ENCODE results near the gene RARS1. TPM values are rescaled to one million over a fixed set of nuclear protein-coding genes. Genes with fewer than 3 reads are reported as not detected.

Gene RARS1
- total RNA-seq, 1 donor from 2014 or later, result 94.6 TPM

DNA sequence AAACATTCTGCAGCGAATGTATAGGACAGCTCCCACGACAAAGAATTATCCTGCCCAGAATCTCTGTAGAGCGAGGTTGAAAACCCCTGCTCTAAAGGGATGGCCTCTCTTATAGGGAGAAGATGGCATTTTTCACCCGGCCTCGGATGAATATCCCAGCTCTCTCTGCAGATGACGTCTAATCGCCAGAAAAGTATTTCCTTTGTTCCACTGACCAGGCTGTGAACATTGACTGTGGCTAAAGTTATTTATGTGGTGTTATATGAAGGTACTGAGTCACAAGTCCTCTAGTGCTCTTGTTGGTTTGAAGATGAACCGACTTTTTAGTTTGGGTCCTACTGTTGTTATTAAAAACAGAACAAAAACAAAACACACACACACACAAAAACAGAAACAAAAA lies 17.4 kb upstream of the RARS1 start:
- DNase-seq (ENCODE audit: low spot score, unreplicated experiment), result no peak
- Mint-ChIP-seq H3K27ac (no peak overlapping the region), H3K27me3 (no peaks in the 10 kb centered on the region), H3K9me3 (ENCODE audit: low read depth) (no peaks in the 10 kb centered on the region), H3K4me1 (ENCODE audit: low read depth) (no peaks in the 10 kb centered on the region), H3K36me3 (ENCODE audit: insufficient read depth) (peaks cover 36% of the 10 kb centered on the region), H3K4me3 (ENCODE audit: low read depth) (no peak overlapping the region)
- TF ChIP-seq CTCF (IDR thresholded peaks at IDR 0.05; ENCODE audit: unreplicated experiment), result no peak

- Mint-ChIP-seq H3K27ac (peak overlapping the region; percentile 71), H3K4me1 (ENCODE audit: low read depth) (no peaks in the 10 kb centered on the region), H3K27me3 (no peaks in the 10 kb centered on the region), H3K9me3 (ENCODE audit: low read depth) (no peaks in the 10 kb centered on the region), H3K4me3 (ENCODE audit: low read depth) (no peak overlapping the region), H3K36me3 (ENCODE audit: insufficient read depth) (peaks cover 30% of the 10 kb centered on the region)
- no peak for DNase-seq (ENCODE audit: low spot score, unreplicated experiment)
- no peak for TF ChIP-seq CTCF (IDR thresholded peaks at IDR 0.05; ENCODE audit: unreplicated experiment)
These were observed 16.5 kb upstream of the RARS1 start for GRCh38 chr5:168469816-168470215.

DNA sequence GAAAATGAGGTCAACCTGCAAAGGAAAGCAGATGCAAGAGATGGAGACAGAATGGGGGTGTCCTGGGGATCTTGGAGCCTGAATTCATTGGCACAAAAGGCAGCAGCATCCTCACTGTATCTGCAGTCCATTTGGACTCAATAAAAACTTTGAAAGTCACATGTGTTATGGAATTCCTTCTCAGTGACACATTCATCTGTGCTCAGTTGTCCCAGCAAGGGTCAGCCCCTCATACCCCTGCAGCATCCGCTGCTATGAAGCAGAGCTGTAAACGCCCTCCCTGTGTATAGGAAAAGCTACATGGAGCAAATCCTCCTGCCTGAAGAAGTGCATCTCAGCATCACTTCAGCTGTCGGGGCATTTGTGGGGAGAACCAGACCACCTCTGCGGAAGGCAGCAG lies 14.5 kb upstream of the RARS1 start:
- no peak for TF ChIP-seq CTCF (IDR thresholded peaks at IDR 0.05; ENCODE audit: unreplicated experiment)
- no peak overlapping the region for H3K4me3 Mint-ChIP-seq (ENCODE audit: low read depth)
- H3K4me1 Mint-ChIP-seq (ENCODE audit: low read depth), result no peaks in the 10 kb centered on the region
- H3K9me3 Mint-ChIP-seq (ENCODE audit: low read depth), result no peaks in the 10 kb centered on the region
- DNase-seq (ENCODE audit: low spot score, unreplicated experiment), result no peak
- H3K27me3 Mint-ChIP-seq, result no peaks in the 10 kb centered on the region
- no peak overlapping the region for H3K27ac Mint-ChIP-seq
- peaks cover 22% of the 10 kb centered on the region for H3K36me3 Mint-ChIP-seq (ENCODE audit: insufficient read depth)

- no peak for TF ChIP-seq CTCF (IDR thresholded peaks at IDR 0.05; ENCODE audit: unreplicated experiment)
- H3K9me3 Mint-ChIP-seq (ENCODE audit: low read depth), result no peaks in the 10 kb centered on the region
- no peak for DNase-seq (ENCODE audit: low spot score, unreplicated experiment)
- H3K36me3 Mint-ChIP-seq (ENCODE audit: insufficient read depth), result peaks cover 20% of the 10 kb centered on the region
- no peaks in the 10 kb centered on the region for H3K4me1 Mint-ChIP-seq (ENCODE audit: low read depth)
- H3K27ac Mint-ChIP-seq, result no peak overlapping the region
- no peaks in the 10 kb centered on the region for H3K27me3 Mint-ChIP-seq
- no peak overlapping the region for H3K4me3 Mint-ChIP-seq (ENCODE audit: low read depth)
These were observed 13.9 kb upstream of the RARS1 start for GRCh38 chr5:168472329-168472728.

DNA sequence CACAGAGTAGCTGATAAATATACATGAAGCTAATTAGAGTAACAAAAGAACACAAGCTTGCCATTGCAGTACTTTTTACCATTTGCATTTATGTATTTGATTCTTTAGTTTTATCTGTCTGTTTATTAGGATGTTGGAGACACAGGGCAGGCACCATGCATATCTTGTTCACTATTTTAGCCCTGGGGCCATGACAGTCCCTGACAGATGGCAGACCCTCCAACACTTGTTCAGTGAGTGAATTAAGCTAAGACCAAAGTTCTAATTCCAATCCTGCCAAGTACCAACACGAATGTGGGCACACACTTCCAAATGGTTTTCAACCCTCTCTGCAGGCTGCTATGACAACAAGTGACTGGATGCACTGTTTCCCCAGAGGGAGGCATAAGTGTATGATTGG lies 12.0 kb upstream of the RARS1 start:
- DNase-seq (ENCODE audit: low spot score, unreplicated experiment), result no peak
- Mint-ChIP-seq H3K9me3 (ENCODE audit: low read depth) (no peaks in the 10 kb centered on the region), H3K27ac (peak overlapping the region; percentile 58), H3K36me3 (ENCODE audit: insufficient read depth) (peaks cover 20% of the 10 kb centered on the region), H3K27me3 (no peaks in the 10 kb centered on the region), H3K4me1 (ENCODE audit: low read depth) (no peaks in the 10 kb centered on the region), H3K4me3 (ENCODE audit: low read depth) (no peak overlapping the region)
- TF ChIP-seq CTCF (IDR thresholded peaks at IDR 0.05; ENCODE audit: unreplicated experiment), result no peak

Data from progenitor cell of endocrine pancreas (in vitro differentiated cells).